Adrenal gland (tissue), 5 donors: ENCODE data around the gene FAM174C.

Experiments used
- POLR2A ChIP-seq, 2 donors: fragments of 450-650 bp; IDR thresholded peaks; one replicate each; pipeline ENCODE4 v1.6.1; 2017; ENCODE audit warnings: antibody characterized with exemption in 2 of 2, mild to moderate bottlenecking in 2 of 2, moderate library complexity in 1 of 2
- TF ChIP-seq, protein P1 (sequence below), 6 experiments: fragments of 450-650 bp in 4 of 6; fragments of 200-600 bp in 2 of 6; sonication (generic) in 1 of 6; IDR thresholded peaks; 1 replicate in 5 of 6; 2 replicates in 1 of 6; pipeline versions ENCODE4 v1.5.1 to v1.8.0; 2016 to 2021; ENCODE audit warnings: antibody characterized with exemption in 6 of 6, mild to moderate bottlenecking in 2 of 6, moderate library complexity in 1 of 6
- donor health status: DM: no; HTN: no; CAD: no.

DNA sequence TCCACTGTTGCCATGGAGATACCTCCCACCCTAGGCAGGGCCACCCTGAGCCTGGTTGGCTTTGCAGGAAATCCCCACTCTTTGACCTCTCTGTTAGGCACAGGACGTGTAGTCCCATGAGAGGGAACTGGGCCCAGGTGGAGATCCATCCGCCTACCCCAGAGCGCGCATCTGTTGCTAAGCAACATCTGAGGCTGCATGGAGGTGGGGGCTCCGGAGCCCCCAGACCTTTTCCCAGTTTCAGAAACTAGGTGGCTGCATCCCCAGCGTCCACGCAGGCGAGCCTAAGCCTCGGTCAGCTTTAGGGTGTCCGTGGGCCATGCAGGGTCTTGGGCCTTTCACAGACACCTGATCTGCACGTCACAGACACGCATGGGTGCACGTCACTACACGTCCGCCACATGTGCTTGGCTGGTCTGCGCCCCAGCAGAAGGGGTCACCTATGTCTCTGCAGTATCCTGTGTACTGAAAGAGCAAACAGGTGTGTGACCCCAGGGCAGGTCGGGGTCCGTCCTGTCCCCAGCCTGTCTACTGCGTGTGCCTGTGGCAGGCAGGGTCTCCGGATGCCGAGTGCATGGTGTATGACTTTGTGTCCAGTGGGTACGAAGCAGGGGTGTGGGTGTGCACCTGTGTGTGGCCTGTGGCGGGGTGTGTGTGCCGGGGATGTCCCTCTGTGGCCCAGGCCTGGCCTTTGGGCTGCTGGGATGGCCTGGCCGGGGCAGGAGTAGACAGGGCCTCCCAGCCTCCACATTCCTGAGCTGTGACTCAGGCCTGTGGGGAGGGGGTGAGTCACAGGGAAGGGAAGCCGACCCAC, 10.3 kb upstream of the FAM174C start:
- TF ChIP-seq, protein P1, sequence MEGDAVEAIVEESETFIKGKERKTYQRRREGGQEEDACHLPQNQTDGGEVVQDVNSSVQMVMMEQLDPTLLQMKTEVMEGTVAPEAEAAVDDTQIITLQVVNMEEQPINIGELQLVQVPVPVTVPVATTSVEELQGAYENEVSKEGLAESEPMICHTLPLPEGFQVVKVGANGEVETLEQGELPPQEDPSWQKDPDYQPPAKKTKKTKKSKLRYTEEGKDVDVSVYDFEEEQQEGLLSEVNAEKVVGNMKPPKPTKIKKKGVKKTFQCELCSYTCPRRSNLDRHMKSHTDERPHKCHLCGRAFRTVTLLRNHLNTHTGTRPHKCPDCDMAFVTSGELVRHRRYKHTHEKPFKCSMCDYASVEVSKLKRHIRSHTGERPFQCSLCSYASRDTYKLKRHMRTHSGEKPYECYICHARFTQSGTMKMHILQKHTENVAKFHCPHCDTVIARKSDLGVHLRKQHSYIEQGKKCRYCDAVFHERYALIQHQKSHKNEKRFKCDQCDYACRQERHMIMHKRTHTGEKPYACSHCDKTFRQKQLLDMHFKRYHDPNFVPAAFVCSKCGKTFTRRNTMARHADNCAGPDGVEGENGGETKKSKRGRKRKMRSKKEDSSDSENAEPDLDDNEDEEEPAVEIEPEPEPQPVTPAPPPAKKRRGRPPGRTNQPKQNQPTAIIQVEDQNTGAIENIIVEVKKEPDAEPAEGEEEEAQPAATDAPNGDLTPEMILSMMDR (IDR thresholded peaks at IDR 0.05): no peak
- no peak for TF ChIP-seq POLR2A (IDR thresholded peaks at IDR 0.05)
